GM12875 (cell line): ENCODE results near the gene CCDC8.

Source experiments
- H3K4me3 ChIP-seq: one replicate; pipeline ENCODE4 v1.5.1; 2011; ENCODE audit warnings: low read depth, low read length, control low read depth
- TF ChIP-seq, protein P1 (sequence below): IDR thresholded peaks from 2 replicates; pipeline ENCODE4 v1.5.1; 2011; ENCODE audit warnings: low read depth, mild to moderate bottlenecking, control low read depth, inconsistent platforms, low read length, moderate library complexity, borderline replicate concordance; ENCODE audit not compliant: insufficient read depth

Gene CCDC8

DNA sequence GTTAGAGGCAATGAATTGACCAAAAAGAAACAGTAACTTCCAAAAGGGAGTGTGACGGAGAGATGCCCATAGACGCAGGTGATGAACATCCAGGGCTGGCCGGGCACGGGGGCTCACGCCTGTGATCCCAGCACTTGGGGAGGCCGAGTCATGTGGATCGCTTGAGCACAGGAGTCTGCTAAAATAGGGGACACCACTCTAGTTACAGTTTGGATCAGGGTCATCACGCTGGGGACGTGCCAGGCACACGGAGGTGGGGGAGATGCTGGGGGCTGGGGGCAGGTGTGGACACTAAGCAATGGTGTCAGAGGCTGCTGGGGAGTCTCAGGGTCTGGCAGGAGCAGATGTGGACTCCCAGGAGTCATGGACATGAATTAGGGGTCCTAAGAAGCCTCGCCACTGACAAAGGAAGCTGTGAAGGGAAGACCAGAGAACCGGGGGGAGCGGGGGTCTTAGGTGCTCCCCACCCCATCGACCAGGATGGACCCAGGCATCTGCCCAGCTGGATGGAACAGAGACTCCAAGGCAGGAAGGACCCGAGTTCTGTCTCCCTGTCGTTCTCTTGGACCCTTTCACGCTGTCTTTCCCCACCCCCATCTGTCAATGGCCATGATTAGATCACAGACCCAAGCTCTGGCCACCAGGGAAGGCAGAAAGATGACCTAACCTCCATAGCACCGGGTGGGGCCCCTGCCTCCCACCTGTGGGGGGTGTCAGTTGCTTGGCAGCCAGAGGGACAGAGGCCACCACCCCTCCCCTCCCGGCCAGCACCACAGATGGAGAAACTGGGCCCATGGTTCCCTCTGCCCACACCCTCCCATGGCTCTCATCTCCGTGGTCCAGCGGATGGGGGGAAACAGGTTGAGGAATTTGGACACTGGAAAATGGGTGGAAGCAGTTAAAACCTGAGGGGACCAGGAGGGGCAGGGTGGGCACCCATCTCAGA is 19.6 kb downstream of the CCDC8 start:
- no peak overlapping the region for H3K4me3 ChIP-seq
- TF ChIP-seq, protein P1, sequence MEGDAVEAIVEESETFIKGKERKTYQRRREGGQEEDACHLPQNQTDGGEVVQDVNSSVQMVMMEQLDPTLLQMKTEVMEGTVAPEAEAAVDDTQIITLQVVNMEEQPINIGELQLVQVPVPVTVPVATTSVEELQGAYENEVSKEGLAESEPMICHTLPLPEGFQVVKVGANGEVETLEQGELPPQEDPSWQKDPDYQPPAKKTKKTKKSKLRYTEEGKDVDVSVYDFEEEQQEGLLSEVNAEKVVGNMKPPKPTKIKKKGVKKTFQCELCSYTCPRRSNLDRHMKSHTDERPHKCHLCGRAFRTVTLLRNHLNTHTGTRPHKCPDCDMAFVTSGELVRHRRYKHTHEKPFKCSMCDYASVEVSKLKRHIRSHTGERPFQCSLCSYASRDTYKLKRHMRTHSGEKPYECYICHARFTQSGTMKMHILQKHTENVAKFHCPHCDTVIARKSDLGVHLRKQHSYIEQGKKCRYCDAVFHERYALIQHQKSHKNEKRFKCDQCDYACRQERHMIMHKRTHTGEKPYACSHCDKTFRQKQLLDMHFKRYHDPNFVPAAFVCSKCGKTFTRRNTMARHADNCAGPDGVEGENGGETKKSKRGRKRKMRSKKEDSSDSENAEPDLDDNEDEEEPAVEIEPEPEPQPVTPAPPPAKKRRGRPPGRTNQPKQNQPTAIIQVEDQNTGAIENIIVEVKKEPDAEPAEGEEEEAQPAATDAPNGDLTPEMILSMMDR: no peak

DNA sequence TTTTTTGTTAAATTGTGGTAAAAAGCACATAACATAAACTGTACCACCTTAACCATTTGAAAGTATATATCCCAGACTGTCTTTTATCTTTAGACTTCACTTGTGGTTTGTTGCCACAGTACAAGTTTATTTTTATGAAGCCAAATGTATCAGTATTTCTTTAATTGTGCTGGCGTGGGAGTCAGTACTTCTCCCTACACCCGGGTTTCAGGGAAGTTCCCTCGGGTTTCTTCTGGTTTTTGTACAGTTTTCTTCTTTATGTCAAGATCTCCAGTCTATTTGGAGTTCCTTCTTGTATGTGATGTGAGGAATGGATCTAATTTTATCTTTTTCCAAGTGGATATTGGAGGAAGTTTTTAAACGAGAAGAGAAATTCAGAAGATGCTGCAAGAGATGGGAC is 20.5 kb downstream of the CCDC8 start:
- H3K4me3 ChIP-seq: no peak overlapping the region
- TF ChIP-seq, protein P1: no peak

DNA sequence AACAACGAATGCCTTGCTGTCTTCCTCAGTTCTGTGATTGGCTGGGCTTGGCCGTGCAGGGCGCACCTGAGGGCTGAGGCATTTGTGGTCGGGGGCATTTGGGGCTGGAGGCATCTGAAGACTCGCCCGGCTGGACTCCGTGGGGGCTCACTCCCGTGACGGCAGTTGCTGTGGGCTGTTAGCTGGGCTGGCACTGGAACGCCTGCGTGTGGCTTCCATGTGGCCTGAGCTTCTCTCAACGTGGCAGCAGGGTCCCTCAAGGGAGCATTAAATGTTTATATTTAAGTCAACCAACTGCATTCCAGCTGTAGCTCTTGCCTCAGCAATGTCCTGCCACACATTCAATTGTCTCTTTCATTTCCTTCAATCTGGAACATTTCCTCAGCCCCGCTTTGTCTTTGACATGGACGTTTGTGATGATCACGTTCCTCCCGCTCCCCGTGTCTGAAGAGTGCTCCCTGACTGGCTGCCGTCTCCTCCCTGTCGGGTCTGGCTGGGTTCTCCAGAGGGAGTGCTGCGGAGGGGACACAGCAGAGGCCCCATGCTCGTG is 21.0 kb downstream of the CCDC8 start:
- TF ChIP-seq, protein P1: no peak
- no peak overlapping the region for H3K4me3 ChIP-seq

DNA sequence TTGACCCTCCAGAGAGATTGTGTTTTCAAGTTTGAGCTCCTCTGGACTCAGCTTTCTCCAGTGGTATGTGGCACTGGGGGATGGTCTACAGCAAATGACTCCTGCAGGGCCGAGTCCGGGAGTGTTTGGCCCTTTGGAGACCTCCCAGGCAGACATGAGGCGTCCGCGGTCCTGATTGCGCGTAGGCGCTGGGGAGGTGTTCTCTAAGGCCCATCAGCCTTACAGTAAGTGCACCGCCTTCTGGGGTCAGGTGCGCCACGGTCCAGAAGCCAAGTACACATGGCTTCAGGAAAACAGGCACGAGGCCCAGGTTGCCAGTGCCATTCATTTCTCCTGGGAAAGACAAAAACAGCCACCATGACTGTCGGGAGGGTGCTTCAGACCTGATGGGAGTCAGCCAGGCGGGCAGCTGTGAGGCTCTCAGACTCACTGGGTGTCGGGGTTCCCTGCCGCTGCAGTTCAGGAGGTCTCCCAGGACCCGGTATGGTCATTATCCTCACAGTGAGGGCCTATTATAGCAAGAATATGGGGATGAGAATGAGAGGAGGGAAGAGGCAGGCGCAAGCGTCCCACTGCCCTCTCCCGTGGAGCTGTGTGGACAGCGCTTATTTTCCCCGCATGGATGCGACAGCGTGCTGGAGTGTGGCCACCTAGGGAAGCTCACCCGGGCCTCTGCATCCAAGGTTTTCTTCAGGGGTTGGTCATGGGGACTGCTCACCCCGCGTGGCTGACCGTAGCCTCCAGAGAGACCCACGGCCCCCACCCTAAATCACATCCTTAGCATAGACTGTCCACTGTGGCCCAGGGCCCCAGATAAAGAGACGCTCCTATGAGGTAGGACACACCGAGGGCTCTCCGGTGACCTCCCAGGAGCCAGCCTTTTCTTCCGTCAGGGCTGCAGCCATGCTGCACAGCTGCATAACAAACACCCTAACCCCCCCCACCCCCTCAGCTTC is 21.8 kb downstream of the CCDC8 start:
- no peak overlapping the region for H3K4me3 ChIP-seq
- TF ChIP-seq, protein P1: no peak

DNA sequence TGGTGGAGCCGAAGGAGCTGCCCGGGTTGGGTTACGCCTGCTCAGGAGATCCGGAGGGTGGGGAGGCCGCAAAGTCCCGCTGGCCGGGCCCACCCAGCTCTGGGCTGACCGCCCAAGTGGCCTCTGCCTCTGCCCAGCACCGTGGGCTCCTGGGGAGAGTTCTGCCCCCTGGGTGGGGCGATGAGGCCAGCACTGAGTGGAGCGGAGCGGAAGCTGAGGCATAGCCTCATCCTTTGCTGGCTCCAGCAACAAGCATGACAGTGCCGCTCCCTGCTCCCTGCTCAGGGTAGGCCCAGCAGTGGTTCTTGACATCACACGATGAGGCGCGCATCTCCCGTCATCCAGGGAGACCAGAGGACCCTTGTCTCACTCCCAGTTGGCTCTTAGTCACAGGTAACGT is 22.5 kb downstream of the CCDC8 start:
- TF ChIP-seq, protein P1: no peak
- no peak overlapping the region for H3K4me3 ChIP-seq

DNA sequence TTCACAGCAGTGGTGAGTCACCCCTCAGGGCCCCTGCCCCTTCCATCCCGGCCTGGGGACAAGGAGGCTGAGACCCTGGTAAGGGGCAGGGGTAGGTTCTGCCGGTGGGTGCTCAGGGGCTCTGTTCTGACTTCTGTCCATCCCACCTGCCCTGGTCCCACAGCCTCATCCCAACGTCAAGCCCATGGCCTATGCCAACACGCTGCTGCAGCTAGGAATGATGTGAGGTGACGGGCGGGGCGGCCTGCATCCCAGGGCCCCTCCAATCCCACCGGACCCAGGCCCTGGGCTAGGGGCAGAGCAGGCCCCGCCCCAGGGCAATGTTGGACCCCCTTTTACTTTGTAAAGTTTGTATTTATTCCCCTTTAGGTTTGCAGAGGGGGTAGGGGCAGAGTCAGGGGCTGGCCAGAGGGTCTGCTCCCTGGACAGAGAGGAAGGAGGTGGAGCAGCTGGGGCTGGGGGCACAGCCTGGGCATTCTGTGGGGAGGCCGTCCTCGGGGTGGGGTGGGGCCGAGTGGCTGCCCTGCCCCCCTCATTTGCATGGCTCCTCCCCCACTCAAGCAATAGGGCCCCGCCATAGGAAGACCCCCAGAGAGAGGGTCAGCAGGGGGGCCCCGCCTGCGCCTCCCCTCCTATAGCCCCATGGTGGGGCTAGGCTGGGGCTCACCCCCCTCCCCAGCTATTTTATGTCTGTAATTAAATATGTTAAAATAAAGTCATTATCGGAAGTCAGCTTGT is 23.1 kb downstream of the CCDC8 start:
- H3K4me3 ChIP-seq: no peak overlapping the region
- TF ChIP-seq, protein P1: no peak
